OCI-LY7 (cell line): ENCODE data around the gene ARFGAP1. TPM values are rescaled to one million over a fixed set of nuclear protein-coding genes. Genes with fewer than 3 reads are reported as not detected.

Experiments
- BruUV-seq: library from RNA; stranded (reverse); fragments of 400-500 nt; replicated peaks from 2 replicates; lab custom pipeline; 2021; lab: Mats Ljungman, UMichigan
- CTCF ChIA-PET: fragments of 300-600 bp; sonication (Branson Sonifier 250); formaldehyde crosslinking; loops from one replicate; lab custom pipeline; 2022; ENCODE audit warnings: antibody characterized with exemption; ENCODE audit not compliant: unreplicated experiment; lab: Charles Lee
- POLR2A ChIA-PET: fragments of 300-600 bp; sonication (Branson Sonifier 250); formaldehyde crosslinking; loops from one replicate; lab custom pipeline; 2022; ENCODE audit warnings: antibody characterized with exemption; lab: Charles Lee
- DNase-seq: peaks from one replicate; pipeline ENCODE4 v3.0.0-alpha.2; 2015; ENCODE audit warnings: low spot score
- H2AFZ ChIP-seq: fragments of 200-600 bp; sonication (generic), shearing (Covaris generic); 2 replicates; pipeline ENCODE4 v1.6.1; 2014; ENCODE audit warnings: mild to moderate bottlenecking, antibody characterized with exemption, low read length, moderate library complexity
- H3K27ac ChIP-seq: fragments of 200-600 bp; sonication (generic); 2 replicates; pipeline ENCODE4 v1.5.1; 2014; ENCODE audit warnings: mixed run types, low read depth, mild to moderate bottlenecking, moderate library complexity, low read length, inconsistent platforms; ENCODE audit not compliant: poor library complexity, severe bottlenecking
- H3K36me3 ChIP-seq: fragments of 200-600 bp; sonication (generic); 2 replicates; pipeline ENCODE4 v1.6.1; 2014; ENCODE audit warnings: mild to moderate bottlenecking, antibody characterized with exemption, low read length, moderate library complexity, mixed read lengths; ENCODE audit not compliant: insufficient read depth
- H3K4me1 ChIP-seq: fragments of 200-600 bp; sonication (generic); 2 replicates; pipeline ENCODE4 v1.5.1; 2014; ENCODE audit warnings: mild to moderate bottlenecking, low read length; ENCODE audit not compliant: insufficient read depth, poor library complexity, severe bottlenecking
- H3K4me2 ChIP-seq: fragments of 200-600 bp; sonication (generic); 2 replicates; pipeline ENCODE4 v1.6.1; 2014; ENCODE audit warnings: mild to moderate bottlenecking, low read length
- H3K4me3 ChIP-seq: fragments of 200-600 bp; sonication (generic); 2 replicates; pipeline ENCODE4 v1.5.1; 2014; ENCODE audit warnings: mild to moderate bottlenecking, low read depth, low read length; ENCODE audit not compliant: poor library complexity, severe bottlenecking
- H3K79me2 ChIP-seq: fragments of 200-600 bp; sonication (generic); 2 replicates; pipeline ENCODE4 v1.6.1; 2016; ENCODE audit warnings: low read depth, mild to moderate bottlenecking, low read length, moderate library complexity, mixed read lengths; ENCODE audit not compliant: insufficient read depth
- H3K9me2 ChIP-seq: fragments of 200-600 bp; sonication (generic); 2 replicates; pipeline ENCODE4 v1.6.1; 2016; ENCODE audit warnings: mild to moderate bottlenecking, low read length, mixed read lengths; ENCODE audit not compliant: insufficient read depth
- H3K9me3 ChIP-seq: fragments of 200-600 bp; sonication (generic); 2 replicates; pipeline ENCODE4 v1.6.1; 2014; ENCODE audit warnings: mild to moderate bottlenecking, mixed run types, low read length, mixed read lengths
- H4K20me1 ChIP-seq: fragments of 200-600 bp; sonication (generic); 2 replicates; pipeline ENCODE4 v1.6.1; 2014; ENCODE audit warnings: mild to moderate bottlenecking, antibody characterized with exemption, low read length, moderate library complexity, mixed read lengths; ENCODE audit not compliant: insufficient read depth
- EZH2phosphoT487 ChIP-seq: fragments of 200-600 bp; sonication (generic); IDR thresholded peaks from 2 replicates; pipeline ENCODE4 v1.6.1; 2018; ENCODE audit warnings: low read depth, borderline replicate concordance, mild to moderate bottlenecking, mixed run types, antibody characterized with exemption, low read length, moderate library complexity, mixed read lengths
- intact Hi-C: fragments of 100-400 bp; cut with micrococcal nuclease; formaldehyde crosslinking; loops from one replicate; pipeline ENCODE4 v1.10.0; 2022; ENCODE audit not compliant: unreplicated experiment
- total RNA-seq, 2 experiments: library from RNA; depleted of rRNA in 1 of 2; stranded (reverse); fragments of >200 nt in 1 of 2; shearing (Covaris generic) in 1 of 2; gene quantifications; 2 replicates each; pipeline ENCODE4 v1.2.3, GENCODE V29; 2014 to 2022
- TF ChIP-seq, protein P1 (sequence below): fragments of 200-600 bp; sonication (generic); conservative IDR thresholded peaks from 2 replicates; pipeline ENCODE4 v1.5.1; 2014; ENCODE audit warnings: mild to moderate bottlenecking, antibody characterized with exemption, low read length, moderate library complexity, mixed read lengths

ARFGAP1 gene
- total RNA-seq, 2 experiments from 2014 or later = 57.9 to 105 TPM

- no peak for DNase-seq
- Histone ChIP-seq H3K27ac (no peak overlapping the region), H3K9me2 (no peaks in the 10 kb centered on the region), H2AFZ (no peak overlapping the region), H3K4me3 (no peak overlapping the region), H4K20me1 (no peaks in the 10 kb centered on the region), H3K9me3 (no peaks in the 10 kb centered on the region), H3K4me1 (no peaks in the 10 kb centered on the region), H3K36me3 (peaks cover 15% of the 10 kb centered on the region; the same call in 1 of the 2 replicates), H3K79me2 (no peaks in the 10 kb centered on the region), H3K4me2 (no peak overlapping the region)
- no TSS peak for BruUV-seq
- ChIA-PET POLR2A (interaction anchor here (1.5 kb wide), 1 partner anchor 61 kb away, joined by 3 read pairs; no protein-coding TSS in a partner anchor), CTCF (interaction anchor here (0.5 kb wide), 1 partner anchor 517 kb away, joined by 3 read pairs; no protein-coding TSS in a partner anchor)
- intact Hi-C loops = no loop called here
- TF ChIP-seq, protein P1, sequence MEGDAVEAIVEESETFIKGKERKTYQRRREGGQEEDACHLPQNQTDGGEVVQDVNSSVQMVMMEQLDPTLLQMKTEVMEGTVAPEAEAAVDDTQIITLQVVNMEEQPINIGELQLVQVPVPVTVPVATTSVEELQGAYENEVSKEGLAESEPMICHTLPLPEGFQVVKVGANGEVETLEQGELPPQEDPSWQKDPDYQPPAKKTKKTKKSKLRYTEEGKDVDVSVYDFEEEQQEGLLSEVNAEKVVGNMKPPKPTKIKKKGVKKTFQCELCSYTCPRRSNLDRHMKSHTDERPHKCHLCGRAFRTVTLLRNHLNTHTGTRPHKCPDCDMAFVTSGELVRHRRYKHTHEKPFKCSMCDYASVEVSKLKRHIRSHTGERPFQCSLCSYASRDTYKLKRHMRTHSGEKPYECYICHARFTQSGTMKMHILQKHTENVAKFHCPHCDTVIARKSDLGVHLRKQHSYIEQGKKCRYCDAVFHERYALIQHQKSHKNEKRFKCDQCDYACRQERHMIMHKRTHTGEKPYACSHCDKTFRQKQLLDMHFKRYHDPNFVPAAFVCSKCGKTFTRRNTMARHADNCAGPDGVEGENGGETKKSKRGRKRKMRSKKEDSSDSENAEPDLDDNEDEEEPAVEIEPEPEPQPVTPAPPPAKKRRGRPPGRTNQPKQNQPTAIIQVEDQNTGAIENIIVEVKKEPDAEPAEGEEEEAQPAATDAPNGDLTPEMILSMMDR = no peak
- TF ChIP-seq EZH2phosphoT487 = no peak
Observed at GRCh38 chr20:63285636-63286615, 13.3 kb downstream of the ARFGAP1 start.

DNA sequence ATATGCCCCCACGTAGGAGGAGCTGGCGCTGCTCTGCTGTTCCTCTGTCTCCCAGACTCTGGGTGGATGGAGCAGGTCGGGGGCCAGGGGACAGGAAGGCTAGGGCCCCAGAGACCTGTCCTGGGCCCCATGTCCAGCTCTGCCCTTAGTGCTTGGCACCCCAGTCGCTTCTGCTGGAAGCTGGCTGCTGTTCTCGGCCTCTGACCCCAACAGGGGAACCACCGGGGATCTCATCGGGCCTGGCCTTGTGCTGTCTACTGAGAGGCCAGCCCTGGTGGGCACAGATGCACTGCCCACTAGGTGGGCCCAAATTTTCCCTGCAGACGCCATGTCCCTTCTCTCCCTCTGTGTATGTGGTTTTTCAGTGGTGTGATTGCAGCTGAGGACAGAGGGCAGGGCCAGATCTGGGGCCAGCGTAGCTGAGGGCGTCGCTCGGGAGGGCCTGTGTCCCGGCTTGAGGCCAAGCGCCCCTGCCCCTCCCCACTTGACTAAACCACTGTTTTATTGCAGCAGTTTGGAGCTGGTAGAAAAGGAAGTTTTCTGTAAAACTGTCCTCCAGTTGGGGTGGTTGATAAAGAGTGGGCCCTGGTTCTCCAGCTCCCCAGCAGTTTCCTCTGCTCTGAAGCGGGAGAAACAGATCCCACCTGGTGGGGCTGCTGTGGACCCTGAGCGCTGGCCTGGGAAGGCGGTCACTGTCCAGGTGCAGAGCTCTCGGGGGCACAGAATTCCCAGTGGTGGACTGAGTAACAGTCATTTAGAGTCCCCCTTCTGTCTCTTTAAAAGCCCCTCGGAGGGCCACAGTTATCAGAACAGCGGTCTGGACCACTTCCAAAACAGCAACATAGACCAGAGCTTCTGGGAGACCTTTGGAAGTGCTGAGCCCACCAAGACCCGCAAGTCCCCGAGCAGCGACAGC, 14.4 kb downstream of the ARFGAP1 start:
- H3K36me3 ChIP-seq = peaks cover 15% of the 10 kb centered on the region; the same call in 1 of the 2 replicates
- no peaks in the 10 kb centered on the region for H3K79me2 ChIP-seq
- H4K20me1 ChIP-seq = no peaks in the 10 kb centered on the region
- CTCF ChIA-PET = no interaction called here
- no peak overlapping the region for H2AFZ ChIP-seq
- H3K9me2 ChIP-seq = no peaks in the 10 kb centered on the region
- no peak overlapping the region for H3K4me3 ChIP-seq
- no TSS peak for BruUV-seq
- no peak for DNase-seq
- no peaks in the 10 kb centered on the region for H3K4me1 ChIP-seq
- POLR2A ChIA-PET = no interaction called here
- no peak overlapping the region for H3K4me2 ChIP-seq
- no peaks in the 10 kb centered on the region for H3K9me3 ChIP-seq
- intact Hi-C loops = no loop called here
- no peak overlapping the region for H3K27ac ChIP-seq
- TF ChIP-seq EZH2phosphoT487 = no peak
- TF ChIP-seq, protein P1 = no peak
